PC-3 (cell line): ENCODE data around the gene AVEN. TPM values are rescaled to one million over a fixed set of nuclear protein-coding genes. Genes with fewer than 3 reads are reported as not detected.

Experiments used
- ATAC-seq: fragments of 200-7000 bp; cut with Tn5 transposase; 2 replicates; pipeline ENCODE4 v1.9.1; 2020; ENCODE audit warnings: mild to moderate bottlenecking, moderate library complexity
- BruUV-seq: library from RNA; stranded (reverse); fragments of 400-500 nt; replicated peaks from 2 replicates; lab custom pipeline; 2021; lab: Mats Ljungman, UMichigan
- CTCF ChIA-PET: fragments of 300-600 bp; sonication (Branson Sonifier 250); formaldehyde crosslinking; loops from one replicate; lab custom pipeline; 2022; ENCODE audit warnings: antibody characterized with exemption; lab: Charles Lee
- POLR2A ChIA-PET: fragments of 300-600 bp; sonication (Branson Sonifier 250); formaldehyde crosslinking; loops from one replicate; lab custom pipeline; 2022; ENCODE audit warnings: antibody characterized with exemption; ENCODE audit not compliant: unreplicated experiment; lab: Charles Lee
- DNase-seq: peaks from one replicate; pipeline ENCODE4 v3.0.0-alpha.2; 2015
- H2AFZ ChIP-seq: fragments of 300-600 bp; sonication (generic); 2 replicates; pipeline ENCODE4 v1.6.0; 2016; ENCODE audit warnings: antibody characterized with exemption, low read length
- H3F3A ChIP-seq: fragments of 300-600 bp; sonication (generic); one replicate; pipeline ENCODE4 v1.6.0; 2017; ENCODE audit warnings: antibody characterized with exemption, low read length, control low read depth, mild to moderate bottlenecking; ENCODE audit not compliant: unreplicated experiment
- H3K27ac ChIP-seq: fragments of 300-600 bp; sonication (generic); 2 replicates; pipeline ENCODE4 v1.5.1; 2016; ENCODE audit warnings: mild to moderate bottlenecking, low read length
- H3K27me3 ChIP-seq: fragments of 300-600 bp; sonication (generic); 2 replicates; pipeline ENCODE4 v1.6.1; 2016; ENCODE audit warnings: low read length, mixed read lengths
- H3K36me3 ChIP-seq: fragments of 300-600 bp; sonication (generic); 2 replicates; pipeline ENCODE4 v1.6.1; 2016; ENCODE audit warnings: low read depth, mixed run types, low read length, mixed read lengths
- H3K4me1 ChIP-seq: fragments of 300-600 bp; sonication (generic); 2 replicates; pipeline ENCODE4 v1.5.1; 2016; ENCODE audit warnings: low read length; ENCODE audit not compliant: insufficient read depth
- H3K4me2 ChIP-seq: fragments of 300-600 bp; sonication (generic); 2 replicates; pipeline ENCODE4 v1.6.0; 2016; ENCODE audit warnings: low read length
- H3K4me3 ChIP-seq: fragments of 300-600 bp; sonication (generic); 2 replicates; pipeline ENCODE4 v1.5.1; 2016; ENCODE audit warnings: mild to moderate bottlenecking, low read length, mixed read lengths
- H3K79me2 ChIP-seq: fragments of 300-600 bp; sonication (generic); 2 replicates; pipeline ENCODE4 v1.6.1; 2017; ENCODE audit warnings: low read length, mixed read lengths
- H3K9ac ChIP-seq: fragments of 300-600 bp; sonication (generic); 2 replicates; pipeline ENCODE4 v1.6.0; 2016; ENCODE audit warnings: mild to moderate bottlenecking, low read length
- H3K9me2 ChIP-seq: fragments of 300-600 bp; sonication (generic); replicated peaks from 2 replicates; pipeline ENCODE4 v1.6.1; 2016; ENCODE audit warnings: mixed run types, low read length, mixed read lengths
- H3K9me3 ChIP-seq: fragments of 300-600 bp; sonication (generic); 2 replicates; pipeline ENCODE4 v1.6.1; 2016; ENCODE audit warnings: low read length, mixed read lengths
- H4K20me1 ChIP-seq: fragments of 300-600 bp; sonication (generic); 2 replicates; pipeline ENCODE4 v1.6.1; 2016; ENCODE audit warnings: low read length, mixed read lengths
- CTCF ChIP-seq: fragments of 300-600 bp; sonication (generic); conservative IDR thresholded peaks from 2 replicates; pipeline ENCODE4 v1.5.1; 2017; ENCODE audit warnings: antibody characterized with exemption, low read depth, mild to moderate bottlenecking, low read length
- EZH2 ChIP-seq: fragments of 300-600 bp; sonication (generic); IDR thresholded peaks from one replicate; pipeline ENCODE4 v1.6.1; 2017; ENCODE audit warnings: antibody characterized with exemption, mild to moderate bottlenecking, low read length; ENCODE audit not compliant: unreplicated experiment
- EZH2phosphoT487 ChIP-seq: fragments of 300-600 bp; sonication (generic); IDR thresholded peaks from 2 replicates; pipeline ENCODE4 v1.6.1; 2018; ENCODE audit warnings: mild to moderate bottlenecking, antibody characterized with exemption, low read length, borderline replicate concordance
- intact Hi-C: fragments of 100-400 bp; cut with micrococcal nuclease; formaldehyde crosslinking; loops from 2 replicates; pipeline ENCODE4 v1.9.0; 2023
- total RNA-seq: library from RNA; depleted of rRNA; stranded (reverse); fragments of >200 nt; gene quantifications from 2 replicates; pipeline ENCODE4 v1.2.3, GENCODE V29; 2014

Gene AVEN
- total RNA-seq, 1 experiment from 2014 or later: 10.5 TPM

- Histone ChIP-seq H3K9me2 (0 out of 2 replicates have a peak, but pooled peaks cover 11% of the 10 kb centered on the region), H3K4me2 (no peak overlapping the region), H3K9ac (no peak overlapping the region), H3K4me3 (no peak overlapping the region), H3K27ac (no peak overlapping the region), H3F3A (no peaks in the 10 kb centered on the region), H3K4me1 (peaks cover 14% of the 10 kb centered on the region), H3K79me2 (no peaks in the 10 kb centered on the region), H3K36me3 (no peaks in the 10 kb centered on the region), H2AFZ (no peak overlapping the region), H3K9me3 (no peaks in the 10 kb centered on the region), H3K27me3 (no peaks in the 10 kb centered on the region), H4K20me1 (no peaks in the 10 kb centered on the region)
- intact Hi-C loops: no loop called here
- ChIA-PET POLR2A (no interaction called here), CTCF (no interaction called here)
- DNase-seq: no peak
- BruUV-seq: no TSS peak
- no peak for ATAC-seq
- no peak for TF ChIP-seq CTCF
- no peak for TF ChIP-seq EZH2
- TF ChIP-seq EZH2phosphoT487: no peak
Observed at GRCh38 chr15:33840615-33841014, 198.4 kb downstream of the AVEN start.

GRCh38 chr15:33839540-33839939 is 199.5 kb downstream of the AVEN start:
- Histone ChIP-seq H3K27ac (no peak overlapping the region), H3K27me3 (no peaks in the 10 kb centered on the region), H3K36me3 (no peaks in the 10 kb centered on the region), H3K4me3 (no peak overlapping the region), H2AFZ (no peak overlapping the region), H4K20me1 (no peaks in the 10 kb centered on the region), H3K79me2 (no peaks in the 10 kb centered on the region), H3K9ac (no peak overlapping the region), H3K9me3 (no peaks in the 10 kb centered on the region), H3K4me1 (peaks cover 7% of the 10 kb centered on the region), H3K4me2 (no peak overlapping the region), H3K9me2 (0 out of 2 replicates have a peak, but pooled peaks cover 11% of the 10 kb centered on the region), H3F3A (no peaks in the 10 kb centered on the region)
- no peak for DNase-seq
- TF ChIP-seq EZH2phosphoT487 (no peak), CTCF (no peak), EZH2 (no peak)
- no TSS peak for BruUV-seq
- CTCF ChIA-PET: no interaction called here
- no peak for ATAC-seq
- intact Hi-C loops: no loop called here
- POLR2A ChIA-PET: no interaction called here

- peak; percentile 15 for DNase-seq
- no peak overlapping the region for H3K4me2 ChIP-seq
- CTCF ChIA-PET: no interaction called here
- H3K9me2 ChIP-seq: 0 out of 2 replicates have a peak, but pooled peaks cover 11% of the 10 kb centered on the region
- H3K79me2 ChIP-seq: no peaks in the 10 kb centered on the region
- no peaks in the 10 kb centered on the region for H3K4me1 ChIP-seq
- no peak overlapping the region for H3K27ac ChIP-seq
- H3K9me3 ChIP-seq: no peaks in the 10 kb centered on the region
- no peaks in the 10 kb centered on the region for H3K36me3 ChIP-seq
- H3K27me3 ChIP-seq: no peaks in the 10 kb centered on the region
- H3K4me3 ChIP-seq: no peak overlapping the region
- POLR2A ChIA-PET: no interaction called here
- TF ChIP-seq EZH2phosphoT487 (no peak), CTCF (no peak), EZH2 (no peak)
- no peaks in the 10 kb centered on the region for H4K20me1 ChIP-seq
- H3K9ac ChIP-seq: no peak overlapping the region
- BruUV-seq: no TSS peak
- ATAC-seq: no peak
- intact Hi-C loops: no loop called here
- no peaks in the 10 kb centered on the region for H3F3A ChIP-seq
- no peak overlapping the region for H2AFZ ChIP-seq
Observed at GRCh38 chr15:33837294-33837693, 201.7 kb downstream of the AVEN start.
